Loucy (cell line): ENCODE results near the gene SIX3.

Experiments used
- CTCF ChIP-seq: fragments of 200-600 bp; sonication (generic); conservative IDR thresholded peaks from 2 replicates; pipeline ENCODE4 v1.5.1; 2014; ENCODE audit warnings: mild to moderate bottlenecking, antibody characterized with exemption, low read length
- EZH2phosphoT487 ChIP-seq: fragments of 200-600 bp; IDR thresholded peaks from 2 replicates; pipeline ENCODE4 v1.6.1; 2018; ENCODE audit warnings: antibody characterized with exemption, mild to moderate bottlenecking, moderate library complexity, borderline replicate concordance

- TF ChIP-seq CTCF (peak; percentile 34; the same call in 1 of the 2 replicates), EZH2phosphoT487 (no peak)
Observed at GRCh38 chr2:44964752-44965236, 23.3 kb downstream of the SIX3 start.
